Fibroblast of villous mesenchyme (primary cell): ENCODE results near the gene SYAP1. TPM values are rescaled to one million over a fixed set of nuclear protein-coding genes. Genes with fewer than 3 reads are reported as not detected.

Experiments
- DNase-seq: peaks from one replicate; pipeline ENCODE4 v3.0.0-alpha.2; 2010; ENCODE audit warnings: low read depth
- H3K4me3 ChIP-seq: 2 replicates; pipeline ENCODE4 v1.5.1; 2011; ENCODE audit warnings: low read depth, mild to moderate bottlenecking, low read length
- CTCF ChIP-seq: IDR thresholded peaks from 2 replicates; pipeline ENCODE4 v1.5.1; 2012; ENCODE audit warnings: low read depth, mild to moderate bottlenecking, low read length; ENCODE audit not compliant: insufficient read depth
- small RNA-seq: library from RNA; depleted of rRNA; stranded (forward); fragments of <200 nt; gene quantifications from one replicate; pipeline ENCODE3, GENCODE V24; 2012
- total RNA-seq: library from RNA; depleted of rRNA; stranded (reverse); fragments of >200 nt; gene quantifications from 2 replicates; pipeline ENCODE4 v1.2.3, GENCODE V29; 2012

SYAP1 gene
- total RNA-seq, 1 donor, result 51.4 TPM

DNA sequence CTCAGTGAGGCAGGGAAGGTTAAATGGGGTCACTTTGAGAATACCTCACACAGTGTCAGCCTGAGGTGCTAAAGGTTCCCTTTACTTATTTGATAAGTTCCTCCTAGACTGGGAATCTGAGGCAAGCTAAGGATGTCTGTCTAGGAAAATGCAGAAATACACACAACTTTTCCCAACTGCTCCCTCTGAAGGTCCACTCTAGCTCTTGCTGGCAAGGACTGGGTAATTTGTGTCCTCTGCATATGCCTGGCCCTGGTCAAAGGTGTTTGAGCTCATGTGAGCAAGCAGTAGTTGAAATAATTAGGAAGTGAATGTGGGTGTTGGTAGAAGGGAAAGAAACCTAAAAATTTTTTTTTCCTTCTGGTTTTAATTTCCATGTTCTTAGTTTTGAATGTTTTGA, 88.1 kb downstream of the SYAP1 start:
- TF ChIP-seq CTCF, result peak; percentile 59
- peak; percentile 53 for DNase-seq
- H3K4me3 ChIP-seq, result peak overlapping the region; percentile 55

DNA sequence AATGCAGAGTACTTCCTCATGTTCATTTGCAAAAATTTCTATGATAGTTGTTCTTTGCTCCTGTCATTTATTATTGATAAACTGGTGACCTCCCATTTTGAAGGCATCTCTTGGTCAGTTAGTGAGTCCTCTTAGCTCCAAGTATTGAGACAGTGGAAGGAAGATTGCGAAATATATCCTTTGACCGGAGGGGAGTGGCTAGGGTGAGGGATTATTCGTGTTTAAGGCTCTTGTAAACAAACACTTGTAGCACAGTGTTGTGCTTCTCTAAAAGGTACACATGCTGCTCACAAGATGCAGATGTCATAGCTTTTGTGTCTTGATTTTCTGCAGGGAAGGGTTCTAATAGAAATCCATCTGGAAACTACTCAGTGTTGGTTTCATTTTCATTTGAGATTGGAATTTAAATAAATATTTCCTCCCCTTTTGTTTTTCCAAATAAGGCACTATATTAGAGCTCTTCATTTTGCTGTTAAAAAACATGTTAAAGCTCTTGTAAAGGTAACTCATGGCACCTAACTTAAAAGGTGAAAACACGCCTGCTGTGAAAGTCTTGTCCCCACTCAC, 88.6 kb downstream of the SYAP1 start:
- TF ChIP-seq CTCF, result no peak
- peak; percentile 94 for DNase-seq
- peak overlapping the region; percentile 55 for H3K4me3 ChIP-seq

DNA sequence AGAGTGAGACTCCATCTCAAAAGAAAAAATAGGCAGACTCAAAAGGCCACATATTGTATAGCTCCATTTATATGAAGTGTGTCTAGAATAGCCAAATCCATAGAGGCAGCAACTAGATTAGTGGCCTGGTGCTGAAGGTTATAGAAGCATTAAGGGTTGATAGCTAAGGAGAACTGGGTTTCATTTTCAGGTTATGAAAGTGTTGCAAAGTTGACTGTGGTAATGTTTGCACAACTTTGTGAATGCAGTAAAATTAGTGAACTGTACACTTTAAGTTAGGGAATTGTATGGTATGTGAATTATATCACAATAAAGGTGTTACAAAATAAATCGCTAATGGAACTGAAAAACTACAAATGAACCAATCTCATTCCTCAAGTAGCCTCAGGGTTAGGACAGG, 95.2 kb downstream of the SYAP1 start:
- no peak overlapping the region for H3K4me3 ChIP-seq
- DNase-seq, result no peak
- TF ChIP-seq CTCF, result no peak

Small RNAs within 50 kb of the gene (small RNA-seq; reads per million reads assigned to genes)
- gene RNU7-56P (not detected), gene RPL12P49 (not detected)

Other genes starting within 250 kb of the SYAP1 start
- not detected in 2 replicates for gene S100G, start 69.5 kb upstream of the SYAP1 start, total RNA-seq
- 9.1 and 11.0 TPM in 2 replicates for gene CTPS2, start 6.9 kb upstream of the SYAP1 start, total RNA-seq
- 8.1 and 13.8 TPM in 2 replicates for gene TXLNG, start 66.9 kb downstream of the SYAP1 start, total RNA-seq
- 123 and 124 TPM in 2 replicates for gene RBBP7, start 150.8 kb downstream of the SYAP1 start, total RNA-seq
- gene REPS2, start 227.0 kb downstream of the SYAP1 start, total RNA-seq, result 0.32 and 0.43 TPM in 2 replicates